ENCODE measurements around the gene CTF1. TPM values are rescaled to one million over a fixed set of nuclear protein-coding genes. Genes with fewer than 3 reads are reported as not detected.
"Not testable (repeated sequence)": the region's sequence is repeated elsewhere in the genome, so short reads cannot be mapped to it uniquely, and the experiment has no call there.

The CTF1 gene
- total and polyA plus RNA-seq, 12 donors, result 6.5 to 28.2 (median 17.8) TPM

DNA sequence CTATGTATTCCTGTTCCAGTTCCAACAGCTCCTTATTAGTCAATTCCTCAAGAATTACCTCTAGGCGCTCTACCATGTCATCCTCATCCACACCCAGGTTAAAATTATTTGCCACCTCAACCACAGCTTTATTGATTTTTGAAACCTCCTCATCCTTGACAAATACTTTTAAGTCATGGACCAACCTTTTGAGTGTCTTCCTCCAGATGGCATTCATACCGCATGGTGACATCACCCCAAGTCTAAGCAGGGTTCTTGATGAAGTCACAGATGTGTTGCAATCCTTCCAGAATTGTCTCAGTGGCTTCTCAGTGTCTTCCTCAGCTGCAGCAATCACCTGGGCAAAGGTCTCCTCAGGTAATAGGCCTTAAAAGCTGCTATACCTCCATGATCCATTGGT lies 42.7 kb upstream of the CTF1 start:
- 100% methylated on average over 2 of the region's 2 CpGs for WGBS, 2 donors
- TF ChIP-seq, protein P1, sequence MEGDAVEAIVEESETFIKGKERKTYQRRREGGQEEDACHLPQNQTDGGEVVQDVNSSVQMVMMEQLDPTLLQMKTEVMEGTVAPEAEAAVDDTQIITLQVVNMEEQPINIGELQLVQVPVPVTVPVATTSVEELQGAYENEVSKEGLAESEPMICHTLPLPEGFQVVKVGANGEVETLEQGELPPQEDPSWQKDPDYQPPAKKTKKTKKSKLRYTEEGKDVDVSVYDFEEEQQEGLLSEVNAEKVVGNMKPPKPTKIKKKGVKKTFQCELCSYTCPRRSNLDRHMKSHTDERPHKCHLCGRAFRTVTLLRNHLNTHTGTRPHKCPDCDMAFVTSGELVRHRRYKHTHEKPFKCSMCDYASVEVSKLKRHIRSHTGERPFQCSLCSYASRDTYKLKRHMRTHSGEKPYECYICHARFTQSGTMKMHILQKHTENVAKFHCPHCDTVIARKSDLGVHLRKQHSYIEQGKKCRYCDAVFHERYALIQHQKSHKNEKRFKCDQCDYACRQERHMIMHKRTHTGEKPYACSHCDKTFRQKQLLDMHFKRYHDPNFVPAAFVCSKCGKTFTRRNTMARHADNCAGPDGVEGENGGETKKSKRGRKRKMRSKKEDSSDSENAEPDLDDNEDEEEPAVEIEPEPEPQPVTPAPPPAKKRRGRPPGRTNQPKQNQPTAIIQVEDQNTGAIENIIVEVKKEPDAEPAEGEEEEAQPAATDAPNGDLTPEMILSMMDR (IDR thresholded peaks at IDR 0.05), result no peak
- H3K36me3 ChIP-seq, result peaks cover 0 to 16% (median 0%) of the 10 kb centered on the region in 9 donors
- intact Hi-C loops (cut with DNase I), result no loop called here
- H3K9me3 ChIP-seq, result no peaks in the 10 kb centered on the region
- no peak overlapping the region for H3K4me3 ChIP-seq
- peaks cover 0 to 7% (median 0%) of the 10 kb centered on the region in 9 donors for H3K4me1 ChIP-seq
- no peak for ATAC-seq
- H3K27me3 ChIP-seq, result no peaks in the 10 kb centered on the region
- peak overlapping the region in 3 of 10 donors; percentile 46 to 72 (median 71) for H3K27ac ChIP-seq
- DNase-seq, result no peak

DNA sequence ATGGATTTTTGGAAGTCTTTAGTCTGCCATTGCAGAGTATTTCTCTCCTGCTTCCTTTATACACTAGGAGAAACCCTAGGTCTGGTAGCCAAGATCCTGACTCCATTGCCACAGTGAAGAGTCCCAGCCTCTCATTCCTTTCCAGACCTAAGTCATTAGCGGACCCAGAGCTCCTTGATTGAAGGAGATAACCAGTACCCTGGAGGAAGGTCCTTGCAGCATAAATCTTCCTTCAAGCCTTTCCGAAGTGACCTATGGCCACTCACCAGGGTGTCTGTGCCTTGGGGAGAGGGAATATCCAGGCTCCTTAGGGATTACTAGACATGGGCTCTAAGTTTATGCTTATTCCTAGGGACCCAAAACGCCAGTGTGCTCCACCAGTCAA lies 38.3 kb upstream of the CTF1 start:
- no peak for ATAC-seq
- Histone ChIP-seq H3K27ac (no peak overlapping the region), H3K4me1 (peaks cover 0 to 7% (median 0%) of the 10 kb centered on the region in 9 donors), H3K27me3 (no peaks in the 10 kb centered on the region), H3K36me3 (peaks cover 0 to 16% (median 0%) of the 10 kb centered on the region in 9 donors), H3K4me3 (no peak overlapping the region), H3K9me3 (no peaks in the 10 kb centered on the region)
- no peak for DNase-seq
- 85 to 92% methylated on average over 3 of the region's 3 CpGs for WGBS, 2 donors
- TF ChIP-seq, protein P1 (IDR thresholded peaks at IDR 0.05), result no peak
- intact Hi-C loops (cut with DNase I), result no loop called here

DNA sequence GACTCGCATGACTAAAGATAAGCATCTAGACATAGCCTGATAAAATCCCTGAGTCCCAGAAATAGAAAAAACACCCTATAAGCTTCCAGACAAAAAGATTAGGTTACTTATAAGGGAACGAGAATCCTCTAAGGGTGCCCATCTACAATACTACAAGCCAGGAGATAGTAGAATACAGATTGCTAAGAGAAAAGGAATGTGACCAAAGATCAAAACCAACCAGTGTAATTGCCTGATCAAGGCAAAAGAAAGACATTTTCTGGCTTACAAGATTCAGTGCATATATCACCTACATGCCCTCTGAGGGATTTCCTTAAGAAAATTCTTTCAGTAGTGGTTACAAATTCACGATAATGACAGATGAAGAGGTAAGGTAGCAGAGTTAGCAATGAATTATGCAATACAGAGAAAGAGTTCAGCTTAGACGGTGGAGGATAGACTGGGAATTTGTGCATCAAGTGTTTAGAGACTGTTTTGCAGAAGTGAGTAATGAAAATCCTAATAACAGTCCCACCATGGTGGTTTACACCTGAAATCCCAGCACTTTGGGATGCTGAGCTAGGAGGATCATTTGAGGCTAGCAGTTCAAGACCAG lies 37.5 kb upstream of the CTF1 start:
- peaks cover 0 to 7% (median 0%) of the 10 kb centered on the region in 9 donors for H3K36me3 ChIP-seq
- WGBS, 2 donors, result 77% methylated on average over 4 of the region's 4 CpGs
- peaks cover 0 to 7% (median 0%) of the 10 kb centered on the region in 9 donors for H3K4me1 ChIP-seq
- TF ChIP-seq, protein P1 (IDR thresholded peaks at IDR 0.05), result no peak
- H3K27me3 ChIP-seq, result no peaks in the 10 kb centered on the region
- H3K27ac ChIP-seq, result no peak overlapping the region
- DNase-seq (no peak), ATAC-seq (no peak)
- no peaks in the 10 kb centered on the region for H3K9me3 ChIP-seq
- H3K4me3 ChIP-seq, result no peak overlapping the region
- intact Hi-C loops (cut with DNase I), result no loop called here

DNA sequence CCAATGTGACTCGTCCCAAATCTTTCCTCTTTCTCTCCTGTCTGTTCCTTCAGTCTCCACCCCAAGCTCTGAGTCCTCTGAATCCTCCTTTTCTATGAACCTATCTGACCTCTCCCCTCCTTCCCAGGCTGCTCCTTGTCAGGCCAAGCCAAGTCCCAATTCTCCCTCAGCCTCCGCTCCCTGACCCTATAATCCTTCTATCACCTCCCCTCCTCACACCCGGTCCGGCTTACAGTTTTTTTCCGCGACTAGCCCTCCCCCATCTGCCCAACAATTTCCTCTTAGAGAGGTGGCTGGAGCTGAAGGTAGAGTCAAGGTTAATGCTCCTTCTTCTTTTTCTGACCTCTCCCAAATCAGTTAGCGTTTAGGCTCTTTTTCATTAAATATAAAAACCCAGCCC lies 35.7 kb upstream of the CTF1 start:
- H3K27ac ChIP-seq; H3K36me3 ChIP-seq; H3K4me1 ChIP-seq; H3K27me3 ChIP-seq; H3K9me3 ChIP-seq; ATAC-seq; DNase-seq; H3K4me3 ChIP-seq; intact Hi-C loops (cut with DNase I): not testable (repeated sequence)
- 86 to 90% methylated on average over 7 of the region's 7 CpGs for WGBS, 2 donors

DNA sequence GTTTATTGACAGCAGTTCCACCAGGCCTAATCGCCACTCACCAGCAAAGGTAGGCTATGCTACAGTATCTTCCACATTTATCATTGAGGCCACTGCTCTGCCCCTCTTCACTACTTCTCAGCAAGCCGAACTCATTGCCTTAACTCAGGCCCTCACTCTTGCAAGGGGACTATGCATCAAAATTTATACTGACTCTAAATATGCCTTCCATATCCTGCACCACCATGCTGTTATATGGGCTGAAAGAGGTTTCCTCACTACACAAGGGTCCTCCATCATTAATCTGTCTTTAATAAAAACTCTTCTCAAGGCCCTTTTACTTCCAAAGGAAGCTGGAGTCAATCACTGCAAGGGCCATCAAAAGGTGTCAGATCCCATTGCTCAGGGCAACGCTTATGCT lies 33.2 kb upstream of the CTF1 start:
- H3K27ac ChIP-seq; H3K4me3 ChIP-seq; intact Hi-C loops (cut with DNase I); H3K27me3 ChIP-seq; H3K4me1 ChIP-seq; H3K36me3 ChIP-seq; ATAC-seq; DNase-seq; H3K9me3 ChIP-seq: not testable (repeated sequence)
- 80 to 94% methylated on average over 3 of the region's 3 CpGs for WGBS, 2 donors
